ENCODE data around the gene PLA2G4F.

The PLA2G4F gene

DNA sequence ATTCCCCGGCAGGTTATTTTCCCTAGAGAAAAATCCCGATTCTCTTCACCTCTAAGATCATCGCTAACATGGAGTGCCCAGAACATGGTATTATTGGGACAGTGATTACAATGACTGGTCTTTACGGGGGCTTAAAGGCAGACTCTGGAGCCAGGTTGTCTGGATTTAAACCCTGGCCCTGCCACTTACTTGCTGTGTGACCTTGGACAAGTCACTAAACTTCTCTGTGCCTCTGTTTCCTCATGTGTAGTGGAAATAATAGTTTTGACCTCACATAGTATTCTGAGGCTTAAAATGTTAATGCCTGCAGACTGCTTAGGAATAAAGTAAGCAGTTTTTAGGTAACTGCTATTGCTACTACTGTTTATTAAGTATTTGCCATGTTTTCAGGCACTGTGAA is 66.5 kb downstream of the PLA2G4F start:
- Histone ChIP-seq H3K4me2 (ENCODE audit: low read length, poor library complexity, severe bottlenecking) (no peak overlapping the region), H3K79me1 (replicated peaks; ENCODE audit: low read length, poor library complexity, severe bottlenecking) (no peaks in the 10 kb centered on the region), H4K91ac (ENCODE audit: low read length) (no peak overlapping the region), H2BK15ac (ENCODE audit: low read depth, poor library complexity, severe bottlenecking) (no peak overlapping the region), H2BK5ac (ENCODE audit: low read depth, low read length, poor library complexity, severe bottlenecking) (no peak overlapping the region), H3K27ac (ENCODE audit: low read length, poor library complexity, severe bottlenecking) (no peak overlapping the region), H3K14ac (ENCODE audit: low read length in 2 of 2) (no peak overlapping the region), H3K27me3 (ENCODE audit: control insufficient read depth in 1 of 2, insufficient read depth in 1 of 2, low read length in 2 of 2) (peaks cover 44 to 87% of the 10 kb centered on the region in 2 experiments), H3K18ac (ENCODE audit: low read depth in 1 of 2, low read length in 2 of 2) (no peak overlapping the region), H3K4ac (ENCODE audit: low read depth in 1 of 2, low read length in 2 of 2) (no peak overlapping the region), H3K9me3 (ENCODE audit: control insufficient read depth, low read length) (no peaks in the 10 kb centered on the region), H2AFZ (ENCODE audit: low read depth, low read length) (no peak overlapping the region), H3K23ac (ENCODE audit: low read length in 2 of 2) (no peak overlapping the region), H3K36me3 (ENCODE audit: control insufficient read depth in 1 of 2, insufficient read depth in 2 of 2, low read depth in 1 of 2, low read length in 2 of 2) (no peaks in the 10 kb centered on the region), H2AK5ac (ENCODE audit: low read length, severe bottlenecking) (no peak overlapping the region), H4K8ac (ENCODE audit: low read length) (no peak overlapping the region), H3K9ac (ENCODE audit: low read length) (no peak overlapping the region), H3K4me1 (ENCODE audit: control insufficient read depth, insufficient read depth, low read depth, low read length) (no peaks in the 10 kb centered on the region), H3K4me3 (ENCODE audit: insufficient read depth in 1 of 2, low read depth in 1 of 2, low read length in 2 of 2) (no peak overlapping the region), H2BK120ac (ENCODE audit: low read depth, low read length) (no peak overlapping the region), H2BK12ac (ENCODE audit: low read length in 2 of 2) (no peak overlapping the region)
- WGBS = 97% methylated on average over 4 of the region's 4 CpGs
- DNase-seq = no peak

Small RNA genes within 50 kb of the gene (small RNA-seq; reads per million reads assigned to genes)
- gene MIR627 (ENCODE audit: low read depth) = 8.6 reads per million, percentile 75 among the genes with 10 or more reads in this experiment
